Jurkat, Clone E6-1 (cell line): ENCODE data around the gene LCE4A. TPM values are rescaled to one million over a fixed set of nuclear protein-coding genes. Genes with fewer than 3 reads are reported as not detected.
"Not testable (repeated sequence)": the region's sequence is repeated elsewhere in the genome, so short reads cannot be mapped to it uniquely, and the experiment has no call there.

ENCODE experiments used
- DNase-seq: peaks from one replicate; pipeline ENCODE4 v3.0.0-alpha.2; 2011; ENCODE audit warnings: low read depth, low spot score
- H3K4me3 ChIP-seq: 2 replicates; pipeline ENCODE4 v1.5.1; 2011; ENCODE audit warnings: mild to moderate bottlenecking, low read length, control low read depth, moderate library complexity
- polyA plus RNA-seq: library from polyadenylated mRNA; unstranded; fragments of >200 nt; gene quantifications from one replicate; pipeline ENCODE4 v1.2.1, GENCODE V29; 2012; ENCODE audit warnings: missing spikeins; ENCODE audit not compliant: insufficient read length, insufficient read depth

Gene LCE4A
- polyA plus RNA-seq: not detected

GRCh38 chr1:152707860-152708259, at the start of gene LCE4A:
LCE4A (plus strand) TSS chr1:152708160; CDS start chr1:152709076, 916 bp downstream.
- no peak within 1 kb of the TSS for H3K4me3 ChIP-seq
- DNase-seq: no peak

- no peak for DNase-seq
- no peak overlapping the region for H3K4me3 ChIP-seq
These were observed 49.3 kb upstream of the LCE4A start for GRCh38 chr1:152658649-152659048.

GRCh38 chr1:152663098-152663497, 44.9 kb upstream of the LCE4A start, which contains the start of gene LCE2D:
LCE2D (plus strand) TSS chr1:152663380; CDS start chr1:152664106, 726 bp downstream.
- DNase-seq: no peak
- no peak within 1 kb of the TSS for H3K4me3 ChIP-seq

DNA sequence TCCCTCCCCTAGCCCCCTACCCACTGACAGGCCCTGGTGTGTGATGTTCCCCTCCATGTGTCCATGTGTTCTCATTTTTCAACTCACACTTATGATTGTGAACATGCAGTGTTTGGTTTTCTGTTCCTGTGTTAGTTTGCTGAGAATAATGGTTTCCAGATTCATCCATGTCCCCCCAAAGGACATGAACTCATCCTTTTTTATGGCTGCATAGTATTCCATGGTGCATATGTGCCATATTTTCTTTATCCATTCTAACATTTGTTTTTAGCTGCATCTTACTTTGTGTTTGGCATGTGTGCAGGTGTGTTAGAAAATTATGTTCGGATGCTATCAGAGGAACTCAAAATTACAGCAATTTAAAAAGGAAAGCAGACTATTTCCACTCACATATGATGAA, 41.8 kb upstream of the LCE4A start:
- DNase-seq, H3K4me3 ChIP-seq: not testable (repeated sequence)

DNA sequence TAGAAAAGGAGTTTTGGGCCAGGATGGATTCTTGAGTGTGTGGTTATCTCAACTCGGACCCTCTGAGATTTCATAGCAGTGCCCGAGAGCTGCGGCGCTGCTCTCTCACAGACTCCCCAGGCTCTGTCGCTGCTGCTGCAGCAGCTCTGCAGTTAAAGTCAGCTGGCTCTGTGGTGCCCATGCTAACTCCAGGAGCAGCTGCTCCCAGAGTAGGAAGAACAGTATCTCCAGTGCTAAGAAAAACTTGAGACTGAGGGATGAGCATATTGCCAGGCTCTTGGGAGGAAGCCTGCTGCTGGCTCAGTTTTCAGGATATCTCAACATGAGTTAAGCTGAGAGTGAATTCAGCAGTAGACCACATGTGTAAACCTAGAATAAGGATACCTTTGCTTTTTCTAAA, 40.3 kb upstream of the LCE4A start:
- H3K4me3 ChIP-seq: no peak overlapping the region
- DNase-seq: no peak

DNA sequence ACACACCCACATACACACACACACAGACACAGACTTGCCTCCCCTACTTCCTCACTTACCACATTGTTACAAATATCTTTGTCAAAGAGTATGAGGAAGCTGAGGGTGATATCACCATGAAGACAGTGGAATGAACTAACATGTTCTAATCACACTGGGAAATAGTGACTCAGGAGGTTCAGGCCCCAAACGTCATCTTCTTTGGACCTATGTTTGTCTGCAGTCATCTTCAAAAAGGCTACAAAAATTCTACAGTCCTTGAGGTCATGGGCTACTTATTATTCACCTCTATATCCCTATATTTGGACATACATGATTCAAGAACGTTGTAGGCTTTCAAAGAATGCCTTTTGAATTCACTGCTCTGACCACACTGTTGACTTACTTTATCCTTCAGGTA, 34.9 kb upstream of the LCE4A start:
- no peak overlapping the region for H3K4me3 ChIP-seq
- no peak for DNase-seq

- not testable (repeated sequence) for H3K4me3 ChIP-seq, DNase-seq
These were observed 33.0 kb upstream of the LCE4A start, which contains the start of gene LCE2C for GRCh38 chr1:152674983-152675382. LCE2C (plus strand) TSS chr1:152675279; CDS start chr1:152676016, 737 bp downstream.

DNA sequence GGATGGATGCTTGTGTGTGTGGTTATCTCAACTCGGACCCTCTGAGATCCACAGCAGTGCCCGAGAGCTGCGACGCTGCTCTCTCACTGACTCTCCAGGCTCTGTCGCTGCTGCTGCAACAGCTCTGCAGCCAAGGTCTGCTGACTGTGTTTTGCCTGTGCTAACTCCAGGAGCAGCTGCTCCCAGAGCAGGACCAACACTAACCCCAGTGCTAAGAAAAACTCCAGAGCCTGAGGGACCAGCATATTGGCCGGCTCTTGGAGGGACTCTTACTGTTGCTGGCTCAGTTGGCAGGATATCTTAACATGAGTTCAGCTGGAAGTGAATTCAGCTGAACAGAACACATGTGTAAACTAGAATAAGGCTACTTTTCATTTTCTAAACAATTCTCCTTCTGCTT, 28.5 kb upstream of the LCE4A start:
- no peak overlapping the region for H3K4me3 ChIP-seq
- no peak for DNase-seq

- DNase-seq: no peak
- H3K4me3 ChIP-seq: no peak overlapping the region
These were observed 26.3 kb upstream of the LCE4A start for GRCh38 chr1:152681616-152682015.

DNA sequence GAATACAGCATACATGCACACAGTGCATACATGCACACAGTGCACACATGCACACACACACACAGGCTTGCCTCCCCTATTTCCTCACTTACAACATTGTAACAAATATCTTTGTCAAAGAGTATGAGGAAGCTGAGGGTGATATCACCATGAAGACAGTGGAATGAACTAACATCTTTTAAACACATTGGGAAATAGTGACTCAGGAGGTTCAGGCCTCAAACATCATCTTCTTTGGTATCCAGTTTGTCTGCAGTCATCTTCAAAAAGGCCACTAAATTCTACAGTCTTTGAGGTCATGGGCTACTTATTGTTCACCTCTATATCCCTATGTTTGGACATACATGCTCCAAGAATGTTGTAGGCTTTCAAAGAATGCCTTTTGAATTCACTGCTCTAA, 24.1 kb upstream of the LCE4A start:
- H3K4me3 ChIP-seq: no peak overlapping the region
- no peak for DNase-seq

DNA sequence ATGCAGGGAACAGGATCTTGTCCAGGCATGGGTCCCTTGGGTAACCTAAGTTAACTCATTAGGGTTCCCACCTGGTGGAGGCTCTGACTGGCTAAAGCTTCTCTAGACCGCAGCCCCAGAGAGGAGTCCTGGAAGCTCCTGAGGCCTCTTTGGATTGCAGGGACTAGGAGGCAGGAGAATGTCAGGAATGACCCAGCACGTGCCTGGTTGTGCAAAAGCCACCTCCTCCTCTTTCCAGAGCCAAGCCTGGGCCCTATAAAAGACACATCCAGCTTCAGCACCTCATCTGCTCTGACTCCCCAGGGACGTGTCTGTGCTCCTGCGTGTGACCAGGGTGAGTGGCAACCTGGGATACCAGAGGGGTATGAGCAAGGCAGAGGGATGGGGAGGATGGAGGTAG, 22.1 kb upstream of the LCE4A start, which contains the start of gene LCE2B:
Gene LCE2B (plus strand): TSS at position 301 of the 400 bp plus-strand sequence. CDS start 721 bp downstream, outside the sequence.
- not testable (repeated sequence) for DNase-seq, H3K4me3 ChIP-seq

DNA sequence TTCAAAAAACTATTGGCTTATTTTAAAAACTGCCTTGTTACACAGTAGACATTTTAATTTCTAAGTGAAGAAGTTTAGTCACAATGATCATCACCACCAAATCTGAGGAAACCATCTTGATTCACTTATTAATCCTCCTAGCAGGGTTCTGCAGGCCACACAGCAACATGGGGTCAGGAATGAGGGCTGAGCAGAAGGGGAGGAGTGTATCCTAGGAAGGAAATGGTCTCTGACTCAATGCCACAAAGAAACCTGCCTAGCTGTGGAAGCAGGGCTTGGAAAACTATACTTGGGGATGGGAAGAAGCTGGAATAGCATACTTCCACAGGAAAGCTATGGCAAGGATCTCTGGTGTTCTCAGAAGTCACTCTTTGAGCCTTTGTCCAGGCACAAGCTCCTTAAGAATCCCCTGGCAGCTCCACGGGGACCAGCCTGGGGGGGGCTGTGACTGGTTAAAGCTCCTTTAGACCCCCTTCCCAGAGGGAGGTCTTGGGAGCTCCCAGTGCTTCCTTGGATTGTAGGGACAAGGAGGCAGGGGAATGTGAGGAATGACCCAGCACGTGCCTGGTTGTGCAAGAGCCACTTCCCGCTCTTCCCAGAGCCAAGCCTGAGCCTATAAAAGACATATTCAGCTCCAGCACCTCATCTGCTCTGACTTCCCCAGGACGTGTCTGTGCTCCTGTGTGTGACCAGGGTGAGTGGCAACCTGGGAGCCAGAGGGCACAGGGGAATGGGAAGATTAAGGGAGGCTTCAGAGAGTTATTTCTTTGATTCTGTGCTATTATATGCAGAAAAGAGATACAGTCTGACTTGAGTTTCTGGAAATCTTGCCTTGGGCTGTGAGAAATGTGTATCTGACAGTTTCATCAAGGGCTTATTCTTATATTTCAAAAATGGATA, 10.0 kb upstream of the LCE4A start, which contains the start of gene LCE2A:
Gene LCE2A (plus strand): TSS at position 645 of the 900 bp plus-strand sequence. CDS start 557 bp downstream, outside the sequence.
- no peak within 1 kb of the TSS for H3K4me3 ChIP-seq
- DNase-seq: no peak

GRCh38 chr1:152699746-152700145, 8.2 kb upstream of the LCE4A start:
- no peak overlapping the region for H3K4me3 ChIP-seq
- no peak for DNase-seq

DNA sequence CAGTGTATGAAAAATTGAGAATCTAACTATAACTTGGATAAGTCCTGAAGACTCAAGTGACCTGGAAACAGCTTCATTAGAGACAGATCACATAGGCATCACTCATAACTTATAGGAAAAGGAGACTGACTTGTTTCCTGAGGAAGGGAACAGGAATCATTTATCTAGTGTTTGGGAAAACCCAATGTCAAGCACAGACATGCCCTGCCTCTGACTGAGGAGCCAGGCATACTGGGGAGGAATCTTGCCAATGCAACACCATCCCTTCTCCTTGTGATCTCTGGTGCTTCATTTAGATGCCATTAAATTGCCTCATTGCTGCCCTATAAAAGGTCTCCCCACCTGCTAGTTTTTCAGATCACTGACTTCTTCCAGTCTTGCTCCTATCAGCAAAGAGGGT, 10.3 kb downstream of the LCE4A start:
- DNase-seq: no peak

GRCh38 chr1:152725261-152725660, 17.3 kb downstream of the LCE4A start:
- H3K4me3 ChIP-seq: no peak overlapping the region
- DNase-seq: no peak

More for the DNA sequence above, 10.3 kb downstream of the LCE4A start:
- H3K4me3 ChIP-seq: no peak overlapping the region

DNA sequence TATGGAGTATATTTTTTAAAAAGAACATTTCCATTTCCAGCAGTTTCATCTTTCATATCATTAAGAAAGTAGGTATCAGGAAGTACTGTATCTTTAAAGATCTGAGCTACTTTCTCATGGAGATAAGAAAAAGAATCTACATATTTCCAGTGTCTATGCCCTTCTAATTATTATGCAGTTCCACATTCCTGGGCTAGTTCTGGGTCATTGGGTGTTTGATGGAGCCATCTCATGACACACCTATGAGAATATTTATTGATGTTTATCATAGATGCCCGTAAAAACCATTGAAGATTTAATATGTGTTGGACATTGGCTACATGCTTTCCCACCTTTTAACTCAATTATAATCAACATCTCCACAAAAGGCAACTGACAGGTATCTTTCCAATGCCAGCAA, 21.0 kb downstream of the LCE4A start:
- H3K4me3 ChIP-seq: no peak overlapping the region
- no peak for DNase-seq

DNA sequence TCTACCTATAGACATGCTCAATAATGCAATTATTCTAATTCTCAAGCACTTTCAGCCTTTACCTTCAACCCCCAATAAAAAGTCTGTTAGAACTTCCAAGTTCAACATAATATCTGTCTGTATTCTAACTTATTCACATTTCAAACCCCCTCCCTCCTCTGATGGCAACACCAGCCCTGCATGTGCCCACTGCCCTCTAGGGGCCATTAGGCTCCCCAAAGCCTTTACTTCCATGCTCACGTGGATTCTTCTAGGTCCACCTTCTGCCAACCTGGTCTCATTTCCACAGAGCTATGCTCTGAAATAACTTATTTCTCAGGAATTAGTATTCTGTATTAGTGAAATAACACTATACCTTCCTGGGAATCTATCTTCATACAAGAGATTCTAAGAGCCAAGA, 27.7 kb downstream of the LCE4A start:
- H3K4me3 ChIP-seq: no peak overlapping the region
- DNase-seq: no peak

GRCh38 chr1:152737997-152738396, 30.0 kb downstream of the LCE4A start:
- DNase-seq: no peak
- H3K4me3 ChIP-seq: no peak overlapping the region

DNA sequence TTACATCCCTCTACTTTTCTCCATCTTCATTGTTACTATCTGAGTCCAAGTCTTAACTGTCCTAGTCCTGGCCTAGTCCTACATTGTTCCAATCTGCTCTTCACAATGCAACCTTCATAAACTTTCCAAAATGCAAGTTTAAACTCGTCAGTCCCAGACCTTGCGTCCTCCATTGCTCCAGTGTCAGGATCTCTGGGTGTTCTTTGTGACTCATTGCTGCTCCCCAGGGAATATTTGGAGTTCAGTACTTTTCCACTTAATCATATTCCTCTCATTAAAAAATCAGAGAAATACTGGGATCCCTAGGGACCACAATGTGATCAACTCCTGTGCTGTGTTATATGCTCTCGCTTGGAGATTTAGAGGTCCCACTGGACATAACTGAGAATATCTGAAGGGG, 31.9 kb downstream of the LCE4A start:
- no peak overlapping the region for H3K4me3 ChIP-seq
- DNase-seq: no peak

- H3K4me3 ChIP-seq: no peak overlapping the region
- no peak for DNase-seq
These were observed 33.7 kb downstream of the LCE4A start for GRCh38 chr1:152741656-152742055.
